ENCODE measurements around the gene EZH2.

The EZH2 gene

GRCh38 chr7:148847815-148848734 lies 36.0 kb downstream of the EZH2 start:
- DNase-seq (ENCODE audit: extremely low spot score), result no peak
- CTCF ChIA-PET, result interaction anchor here (4.2 kb wide), 1 partner anchor 8 kb away, joined by 26 read pairs; no protein-coding TSS in a partner anchor

GRCh38 chr7:148838905-148839304 lies 45.2 kb downstream of the EZH2 start:
- ChIA-PET POLR2A (no interaction called here), CTCF (interaction anchor here (0.7 kb wide), 1 partner anchor 13 kb away, joined by 5 read pairs; no protein-coding TSS in a partner anchor)
- no peak for DNase-seq (ENCODE audit: extremely low spot score)
- TF ChIP-seq TARDBP (IDR thresholded peaks at IDR 0.05) (no peak), FOXK2 (IDR thresholded peaks at IDR 0.05) (no peak), ZNF384 (IDR thresholded peaks at IDR 0.05) (no peak), BHLHE40 (IDR thresholded peaks at IDR 0.05; ENCODE audit: borderline replicate concordance) (no peak), ARNT (IDR thresholded peaks at IDR 0.05) (no peak), HDGF (IDR thresholded peaks at IDR 0.05; ENCODE audit: borderline replicate concordance) (no peak), PKNOX1 (IDR thresholded peaks at IDR 0.05) (no peak), CTBP1 (IDR thresholded peaks at IDR 0.05; ENCODE audit: borderline replicate concordance) (no peak), FOXM1 (IDR thresholded peaks at IDR 0.05; ENCODE audit: borderline replicate concordance) (no peak), SUZ12 (IDR thresholded peaks at IDR 0.05) (no peak), ELF4 (IDR thresholded peaks at IDR 0.05) (no peak), NFRKB (IDR thresholded peaks at IDR 0.05) (no peak), FOXA1 (IDR thresholded peaks at IDR 0.05) (no peak), L3MBTL2 (conservative IDR thresholded peaks at IDR 0.05) (no peak), LEF1 (IDR thresholded peaks at IDR 0.05; ENCODE audit: borderline replicate concordance) (no peak), SP1 (IDR thresholded peaks at IDR 0.05) (no peak)

More at GRCh38 chr7:148847815-148848734, 36.0 kb downstream of the EZH2 start:
- TF ChIP-seq TARDBP (IDR thresholded peaks at IDR 0.05), result no peak
- no peak for TF ChIP-seq SUZ12 (IDR thresholded peaks at IDR 0.05)
- no peak for TF ChIP-seq FOXA1 (IDR thresholded peaks at IDR 0.05)
- no peak for TF ChIP-seq L3MBTL2 (conservative IDR thresholded peaks at IDR 0.05)
- no peak for TF ChIP-seq BHLHE40 (IDR thresholded peaks at IDR 0.05; ENCODE audit: borderline replicate concordance)
- no peak for TF ChIP-seq ELF4 (IDR thresholded peaks at IDR 0.05)
- TF ChIP-seq ZNF384 (IDR thresholded peaks at IDR 0.05), result no peak
- no peak for TF ChIP-seq LEF1 (IDR thresholded peaks at IDR 0.05; ENCODE audit: borderline replicate concordance)
- no peak for TF ChIP-seq CTBP1 (IDR thresholded peaks at IDR 0.05; ENCODE audit: borderline replicate concordance)
- TF ChIP-seq NFRKB (IDR thresholded peaks at IDR 0.05), result no peak
- no peak for TF ChIP-seq FOXK2 (IDR thresholded peaks at IDR 0.05)
- POLR2A ChIA-PET, result interaction anchor here (1.0 kb wide), 1 partner anchor 37 kb away, joined by 4 read pairs; no protein-coding TSS in a partner anchor

- POLR2A ChIA-PET, result no interaction called here
These were observed 48.2 kb downstream of the EZH2 start for GRCh38 chr7:148835854-148836253.

GRCh38 chr7:148834605-148835004 lies 49.5 kb downstream of the EZH2 start:
- DNase-seq (ENCODE audit: extremely low spot score), result no peak
- CTCF ChIA-PET, result no interaction called here
- TF ChIP-seq FOXA1 (IDR thresholded peaks at IDR 0.05), result no peak
- POLR2A ChIA-PET, result no interaction called here

More at GRCh38 chr7:148835854-148836253, 48.2 kb downstream of the EZH2 start:
- CTCF ChIA-PET, result no interaction called here
- DNase-seq (ENCODE audit: extremely low spot score), result no peak
- TF ChIP-seq HDGF (IDR thresholded peaks at IDR 0.05; ENCODE audit: borderline replicate concordance) (no peak), ELF4 (IDR thresholded peaks at IDR 0.05) (no peak), SUZ12 (IDR thresholded peaks at IDR 0.05) (no peak), L3MBTL2 (conservative IDR thresholded peaks at IDR 0.05) (no peak), BHLHE40 (IDR thresholded peaks at IDR 0.05; ENCODE audit: borderline replicate concordance) (no peak), LEF1 (IDR thresholded peaks at IDR 0.05; ENCODE audit: borderline replicate concordance) (no peak), FOXM1 (IDR thresholded peaks at IDR 0.05; ENCODE audit: borderline replicate concordance) (no peak), TARDBP (IDR thresholded peaks at IDR 0.05) (no peak), FOXA1 (IDR thresholded peaks at IDR 0.05) (no peak), NFRKB (IDR thresholded peaks at IDR 0.05) (no peak), ARNT (IDR thresholded peaks at IDR 0.05) (no peak), PKNOX1 (IDR thresholded peaks at IDR 0.05) (no peak), SP1 (IDR thresholded peaks at IDR 0.05) (no peak), ZNF384 (IDR thresholded peaks at IDR 0.05) (no peak), FOXK2 (IDR thresholded peaks at IDR 0.05) (no peak), CTBP1 (IDR thresholded peaks at IDR 0.05; ENCODE audit: borderline replicate concordance) (no peak)

- TF ChIP-seq FOXK2 (IDR thresholded peaks at IDR 0.05) (no peak), SUZ12 (IDR thresholded peaks at IDR 0.05) (no peak), HDGF (IDR thresholded peaks at IDR 0.05; ENCODE audit: borderline replicate concordance) (no peak), ZNF384 (IDR thresholded peaks at IDR 0.05) (no peak), NFRKB (IDR thresholded peaks at IDR 0.05) (no peak), SP1 (IDR thresholded peaks at IDR 0.05) (no peak), ARNT (IDR thresholded peaks at IDR 0.05) (no peak), L3MBTL2 (conservative IDR thresholded peaks at IDR 0.05) (no peak), TARDBP (IDR thresholded peaks at IDR 0.05) (no peak), LEF1 (IDR thresholded peaks at IDR 0.05; ENCODE audit: borderline replicate concordance) (no peak), BHLHE40 (IDR thresholded peaks at IDR 0.05; ENCODE audit: borderline replicate concordance) (no peak), ELF4 (IDR thresholded peaks at IDR 0.05) (no peak), CTBP1 (IDR thresholded peaks at IDR 0.05; ENCODE audit: borderline replicate concordance) (no peak), FOXA1 (IDR thresholded peaks at IDR 0.05) (no peak), FOXM1 (IDR thresholded peaks at IDR 0.05; ENCODE audit: borderline replicate concordance) (no peak), PKNOX1 (IDR thresholded peaks at IDR 0.05) (no peak)
- CTCF ChIA-PET, result interaction anchor here (1.1 to 1.2 kb wide), 4 partner anchors 15 to 234 kb away, joined by 3 to 4 read pairs (median 4); no protein-coding TSS in a partner anchor
- no peak for DNase-seq (ENCODE audit: extremely low spot score)
- POLR2A ChIA-PET, result no interaction called here
These were observed 52.3 kb downstream of the EZH2 start for GRCh38 chr7:148831782-148832181.
